GM13977 (cell line): Measurements from ENCODE around the gene CCDC186.

Experiments used
- DNase-seq: peaks from one replicate; pipeline ENCODE4 v3.0.0; 2012; ENCODE audit warnings: low spot score
- in situ Hi-C: fragments of 300-500 bp; cut with MboI; formaldehyde crosslinking; loops from one replicate; pipeline ENCODE4 v1.12.0; 2022; ENCODE audit warnings: low sequenced_read_pairs, low pct_unique_long_range_greater_than_20kb, mixed read lengths, inconsistent platforms; ENCODE audit not compliant: unreplicated experiment
- TF ChIP-seq, protein P1 (sequence below): IDR thresholded peaks from 2 replicates; pipeline ENCODE4 v1.5.1; 2012; ENCODE audit warnings: mild to moderate bottlenecking, control low read depth; ENCODE audit not compliant: insufficient read depth; ENCODE audit errors: extremely low read depth, missing control alignments

The CCDC186 gene

DNA sequence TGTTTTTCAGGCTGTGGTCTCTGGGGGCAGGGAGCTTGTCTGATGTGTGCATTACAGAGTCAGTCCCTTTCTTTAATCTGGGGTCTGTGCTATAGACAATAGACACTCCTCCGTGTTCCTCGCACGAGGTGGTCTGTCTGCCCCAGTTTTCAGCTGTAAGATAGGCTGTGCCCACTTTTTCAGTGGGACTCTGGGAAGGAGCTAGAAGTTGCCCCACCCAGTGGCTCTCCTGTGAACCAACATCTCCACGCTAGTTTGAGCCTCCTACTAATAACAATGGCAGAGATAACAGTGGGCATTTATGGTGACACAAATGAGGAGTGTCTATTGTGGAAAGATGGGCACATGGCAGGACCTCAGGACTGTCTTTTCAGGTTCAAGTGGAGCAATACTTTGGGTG is 86.3 kb downstream of the CCDC186 start:
- TF ChIP-seq, protein P1, sequence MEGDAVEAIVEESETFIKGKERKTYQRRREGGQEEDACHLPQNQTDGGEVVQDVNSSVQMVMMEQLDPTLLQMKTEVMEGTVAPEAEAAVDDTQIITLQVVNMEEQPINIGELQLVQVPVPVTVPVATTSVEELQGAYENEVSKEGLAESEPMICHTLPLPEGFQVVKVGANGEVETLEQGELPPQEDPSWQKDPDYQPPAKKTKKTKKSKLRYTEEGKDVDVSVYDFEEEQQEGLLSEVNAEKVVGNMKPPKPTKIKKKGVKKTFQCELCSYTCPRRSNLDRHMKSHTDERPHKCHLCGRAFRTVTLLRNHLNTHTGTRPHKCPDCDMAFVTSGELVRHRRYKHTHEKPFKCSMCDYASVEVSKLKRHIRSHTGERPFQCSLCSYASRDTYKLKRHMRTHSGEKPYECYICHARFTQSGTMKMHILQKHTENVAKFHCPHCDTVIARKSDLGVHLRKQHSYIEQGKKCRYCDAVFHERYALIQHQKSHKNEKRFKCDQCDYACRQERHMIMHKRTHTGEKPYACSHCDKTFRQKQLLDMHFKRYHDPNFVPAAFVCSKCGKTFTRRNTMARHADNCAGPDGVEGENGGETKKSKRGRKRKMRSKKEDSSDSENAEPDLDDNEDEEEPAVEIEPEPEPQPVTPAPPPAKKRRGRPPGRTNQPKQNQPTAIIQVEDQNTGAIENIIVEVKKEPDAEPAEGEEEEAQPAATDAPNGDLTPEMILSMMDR = peak; percentile 23
- in situ Hi-C loops = no loop called here
- DNase-seq = no peak

DNA sequence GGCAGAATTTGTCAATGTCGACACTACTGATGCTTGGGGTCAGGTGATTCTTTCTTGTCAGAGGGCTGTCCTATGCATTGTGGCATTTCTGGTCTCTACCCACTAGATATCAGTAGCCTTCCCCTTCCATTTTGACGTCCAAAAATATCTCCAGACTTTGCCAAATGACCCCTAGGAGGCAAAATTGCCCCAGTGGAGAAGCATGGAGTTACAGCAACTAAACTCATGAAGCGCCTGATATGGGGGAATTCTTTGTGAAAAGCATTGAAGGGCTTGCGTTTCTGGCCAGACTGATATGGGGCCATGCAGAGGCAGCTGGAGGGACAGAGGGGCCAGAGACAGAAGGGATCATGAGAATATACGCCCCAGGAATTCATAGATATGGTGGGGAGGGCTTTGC is 86.7 kb downstream of the CCDC186 start:
- no peak for DNase-seq
- TF ChIP-seq, protein P1 = no peak
- in situ Hi-C loops = no loop called here

DNA sequence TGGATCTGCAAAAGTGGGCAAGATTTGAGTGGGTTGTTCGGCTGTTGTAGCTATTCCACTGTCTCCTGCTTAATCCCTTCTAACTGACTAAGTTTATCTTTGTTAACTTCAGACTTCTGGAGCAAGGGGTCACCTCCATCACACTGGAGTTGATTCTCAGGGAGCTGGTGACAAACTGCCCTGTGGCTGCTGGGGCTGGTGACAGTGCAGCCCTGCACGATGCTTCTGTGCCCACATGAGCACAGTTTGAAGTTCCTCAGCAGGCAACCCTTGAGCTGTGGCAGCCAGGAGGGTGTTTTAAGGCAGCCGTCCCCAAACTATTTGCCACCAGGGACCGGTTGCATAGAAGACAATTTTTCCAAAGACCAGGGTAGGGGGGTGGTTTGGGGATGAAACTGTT is 89.8 kb downstream of the CCDC186 start:
- TF ChIP-seq, protein P1 = no peak
- in situ Hi-C loops = no loop called here

DNA sequence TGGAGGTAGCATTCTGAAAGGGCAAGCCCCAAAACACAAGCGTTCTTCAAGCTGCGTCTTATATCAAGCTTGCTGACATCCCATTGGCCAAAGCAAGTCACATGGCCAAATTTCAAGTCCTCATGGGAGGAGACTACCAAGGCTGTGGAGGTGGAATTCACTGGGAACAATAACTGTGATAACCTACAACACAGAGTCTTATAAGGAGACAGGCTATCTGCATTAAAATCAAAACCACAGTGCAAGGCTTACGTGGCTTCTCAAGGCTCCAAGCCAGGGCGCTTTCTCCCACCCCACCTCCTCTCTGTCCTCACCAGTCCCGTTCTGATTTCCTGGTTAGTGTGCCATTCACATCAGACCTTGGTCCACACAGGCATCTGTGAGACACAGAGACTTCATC is 91.0 kb downstream of the CCDC186 start:
- TF ChIP-seq, protein P1 = no peak
- in situ Hi-C loops = no loop called here
- no peak for DNase-seq

More for the DNA sequence above, 89.8 kb downstream of the CCDC186 start:
- no peak for DNase-seq

DNA sequence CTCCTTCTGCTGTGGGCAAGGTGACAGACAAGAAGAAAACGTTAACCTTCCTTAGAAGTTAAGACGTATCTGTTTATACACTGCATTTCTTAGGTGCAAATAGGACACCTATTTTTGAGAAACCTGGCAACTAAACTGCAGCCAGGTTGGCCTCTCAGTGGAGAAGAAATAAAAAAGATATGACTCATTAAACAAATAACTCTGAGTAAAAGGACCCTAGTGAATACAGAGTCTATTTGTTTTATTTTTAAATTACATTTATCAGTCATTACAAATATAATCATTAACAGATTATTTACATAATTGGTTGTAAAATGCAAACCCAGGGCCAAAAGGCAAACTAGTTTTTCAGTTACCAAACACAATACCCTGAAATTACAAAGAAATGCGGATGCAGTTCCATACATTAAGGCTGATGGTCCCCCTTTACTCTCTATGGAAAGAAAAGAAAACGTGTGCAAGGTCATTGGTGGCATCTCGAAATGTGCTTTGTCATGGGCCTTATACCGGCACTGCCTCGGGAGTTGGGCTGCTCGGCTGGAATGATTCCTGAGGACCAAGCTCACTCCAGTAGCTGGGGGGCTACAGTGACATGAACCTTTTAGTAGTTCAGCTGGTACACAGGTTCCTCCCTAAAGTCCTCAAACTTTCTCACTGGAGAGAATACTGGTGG is 92.0 kb downstream of the CCDC186 start:
- no peak for DNase-seq
- TF ChIP-seq, protein P1 = no peak
- in situ Hi-C loops = no loop called here

DNA sequence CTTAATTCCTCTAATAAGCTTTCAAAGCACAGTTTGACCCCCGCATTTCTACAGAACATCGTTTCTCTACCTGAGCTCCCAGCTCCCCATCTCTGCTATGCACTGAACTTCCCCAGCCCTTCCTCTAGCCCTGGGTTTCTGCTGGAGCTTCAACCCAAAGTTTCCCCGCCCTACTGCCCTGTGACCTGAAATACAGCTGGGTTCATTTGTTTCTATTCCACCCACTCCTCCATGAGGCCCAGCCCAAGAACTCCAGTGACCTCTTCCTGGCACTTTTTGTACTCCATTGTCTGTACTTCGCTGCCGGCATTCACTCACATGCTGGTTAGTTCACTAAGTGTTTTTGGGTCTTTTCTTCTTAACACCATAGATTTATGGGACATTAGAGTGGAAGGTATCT is 94.6 kb downstream of the CCDC186 start:
- no peak for DNase-seq
- TF ChIP-seq, protein P1 = no peak
- in situ Hi-C loops = no loop called here
